ENCODE measurements around the gene NHEJ1. TPM values are rescaled to one million over a fixed set of nuclear protein-coding genes. Genes with fewer than 3 reads are reported as not detected.
"Not testable (repeated sequence)": the region's sequence is repeated elsewhere in the genome, so short reads cannot be mapped to it uniquely, and the experiment has no call there.

Gene NHEJ1
- polyA plus RNA-seq, 1 donor (not counting 4 experiments of a cell fraction or from before 2014, with no cell fraction given) = 13.1 TPM

- H3K36me3 ChIP-seq (ENCODE audit: control insufficient read depth in 2 of 2, extremely low read depth in 1 of 2, insufficient read depth in 2 of 2, low read length in 2 of 2) = peaks cover 7 to 13% of the 10 kb centered on the region in 2 experiments
- no peak overlapping the region for H2AFZ ChIP-seq (ENCODE audit: control insufficient read depth, low read length)
- FAIRE-seq (no peak), DNase-seq (ENCODE audit: low read depth, low spot score) (no peak)
- H4K20me1 ChIP-seq (ENCODE audit: control insufficient read depth, extremely low read depth, insufficient read depth, low read length) = no peaks in the 10 kb centered on the region
- no peak overlapping the region for H3K27ac ChIP-seq (ENCODE audit: control insufficient read depth, insufficient read depth, low read length)
- no peak overlapping the region for H3K4me3 ChIP-seq (ENCODE audit: control insufficient read depth in 2 of 3, extremely low read depth in 1 of 3, insufficient read depth in 2 of 3, low read depth in 1 of 3, low read length in 3 of 3)
- no peak overlapping the region for H3K9ac ChIP-seq (ENCODE audit: control insufficient read depth, extremely low read depth, insufficient read depth, low read length)
- H3K79me2 ChIP-seq (ENCODE audit: control insufficient read depth, insufficient read depth, low read length) = no peaks in the 10 kb centered on the region
- peaks cover 16% of the 10 kb centered on the region for H3K4me1 ChIP-seq (ENCODE audit: control insufficient read depth, extremely low read depth, insufficient read depth, low read length)
- dilution Hi-C loops (cut with MboI; ENCODE audit: extremely low pct_ligation_motif_present, low sequenced_read_pairs) = no loop called here
- no peaks in the 10 kb centered on the region for H3K27me3 ChIP-seq (ENCODE audit: control insufficient read depth, extremely low read depth, insufficient read depth, low read length)
- no peak overlapping the region for H3K4me2 ChIP-seq (ENCODE audit: control insufficient read depth, extremely low read depth, insufficient read depth, low read depth, low read length)
- no peaks in the 10 kb centered on the region for H3K9me3 ChIP-seq (ENCODE audit: control insufficient read depth, low read depth, low read length)
- TF ChIP-seq EZH2 (IDR thresholded peaks at IDR 0.05; ENCODE audit: low read length) = no peak
- no peak for TF ChIP-seq CTCF (optimal IDR thresholded peaks at IDR 0.05 in 1 of 3, IDR thresholded peaks at IDR 0.05 in 1 of 3, conservative IDR thresholded peaks at IDR 0.05 in 1 of 3; ENCODE audit: extremely low read depth in 1 of 3, insufficient read depth in 2 of 3, low read length in 3 of 3)
- no peaks in the 10 kb centered on the region for H3K9me1 ChIP-seq (ENCODE audit: control insufficient read depth, extremely low read depth, insufficient read depth, low read length)
Measured at GRCh38 chr2:219205165-219205538, 44.5 kb upstream of the NHEJ1 start.

DNA sequence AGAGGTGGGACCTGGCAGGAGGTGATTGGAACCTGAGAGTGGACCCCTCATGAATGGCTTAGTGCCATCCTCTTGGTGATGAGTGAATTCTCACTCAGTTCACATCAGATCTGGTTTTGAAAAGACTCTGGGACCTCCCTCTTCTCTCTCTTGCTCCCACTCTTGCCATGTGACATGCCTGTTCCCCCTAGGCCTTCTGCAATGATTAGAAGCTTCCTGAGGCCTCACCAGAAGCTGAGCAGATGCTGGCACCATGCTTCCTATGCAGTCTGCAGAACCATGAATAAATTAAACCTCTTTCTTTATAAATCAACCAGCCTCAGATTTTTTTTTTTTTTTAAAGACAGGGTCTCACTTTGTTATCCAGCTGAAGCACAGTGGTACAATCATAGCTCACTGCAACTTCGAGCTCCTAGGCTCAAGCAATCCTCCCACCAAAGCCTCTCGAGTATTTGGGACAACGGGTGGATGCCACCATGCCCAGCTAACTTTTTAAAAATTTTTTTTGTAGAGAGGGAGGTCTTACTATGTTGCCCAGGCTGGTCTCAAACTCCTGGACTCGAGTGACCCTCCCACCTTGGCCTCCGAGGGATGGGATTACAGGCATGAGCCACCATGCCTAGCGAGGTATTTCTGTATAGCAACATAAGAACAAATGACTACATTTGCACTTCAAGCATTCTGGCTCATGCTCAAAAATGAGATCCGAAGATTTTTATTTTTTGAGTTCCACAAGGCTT is 44.0 kb upstream of the NHEJ1 start:
- Histone ChIP-seq H3K4me3 (ENCODE audit: control insufficient read depth in 2 of 3, extremely low read depth in 1 of 3, insufficient read depth in 2 of 3, low read depth in 1 of 3, low read length in 3 of 3) (no peak overlapping the region), H3K9me1 (ENCODE audit: control insufficient read depth, extremely low read depth, insufficient read depth, low read length) (no peaks in the 10 kb centered on the region), H3K27me3 (ENCODE audit: control insufficient read depth, extremely low read depth, insufficient read depth, low read length) (no peaks in the 10 kb centered on the region), H2AFZ (ENCODE audit: control insufficient read depth, low read length) (no peak overlapping the region), H3K4me2 (ENCODE audit: control insufficient read depth, extremely low read depth, insufficient read depth, low read depth, low read length) (no peak overlapping the region), H3K9ac (ENCODE audit: control insufficient read depth, extremely low read depth, insufficient read depth, low read length) (no peak overlapping the region), H3K79me2 (ENCODE audit: control insufficient read depth, insufficient read depth, low read length) (no peaks in the 10 kb centered on the region), H3K9me3 (ENCODE audit: control insufficient read depth, low read depth, low read length) (no peaks in the 10 kb centered on the region), H3K4me1 (ENCODE audit: control insufficient read depth, extremely low read depth, insufficient read depth, low read length) (peaks cover 16% of the 10 kb centered on the region), H3K36me3 (ENCODE audit: control insufficient read depth in 2 of 2, extremely low read depth in 1 of 2, insufficient read depth in 2 of 2, low read length in 2 of 2) (peaks cover 7 to 13% of the 10 kb centered on the region in 2 experiments), H4K20me1 (ENCODE audit: control insufficient read depth, extremely low read depth, insufficient read depth, low read length) (no peaks in the 10 kb centered on the region), H3K27ac (ENCODE audit: control insufficient read depth, insufficient read depth, low read length) (no peak overlapping the region)
- dilution Hi-C loops (cut with MboI; ENCODE audit: extremely low pct_ligation_motif_present, low sequenced_read_pairs) = no loop called here
- no peak for DNase-seq (ENCODE audit: low read depth, low spot score)
- no peak for FAIRE-seq
- TF ChIP-seq EZH2 (IDR thresholded peaks at IDR 0.05; ENCODE audit: low read length) = no peak
- TF ChIP-seq CTCF (optimal IDR thresholded peaks at IDR 0.05 in 1 of 3, IDR thresholded peaks at IDR 0.05 in 1 of 3, conservative IDR thresholded peaks at IDR 0.05 in 1 of 3; ENCODE audit: extremely low read depth in 1 of 3, insufficient read depth in 2 of 3, low read length in 3 of 3) = no peak

- H3K9me1 ChIP-seq (ENCODE audit: control insufficient read depth, extremely low read depth, insufficient read depth, low read length); H3K36me3 ChIP-seq (ENCODE audit: control insufficient read depth in 2 of 2, extremely low read depth in 1 of 2, insufficient read depth in 2 of 2, low read length in 2 of 2); H3K27me3 ChIP-seq (ENCODE audit: control insufficient read depth, extremely low read depth, insufficient read depth, low read length); H3K9ac ChIP-seq (ENCODE audit: control insufficient read depth, extremely low read depth, insufficient read depth, low read length); H4K20me1 ChIP-seq (ENCODE audit: control insufficient read depth, extremely low read depth, insufficient read depth, low read length); H3K4me1 ChIP-seq (ENCODE audit: control insufficient read depth, extremely low read depth, insufficient read depth, low read length); DNase-seq (ENCODE audit: low read depth, low spot score); FAIRE-seq; H3K4me2 ChIP-seq (ENCODE audit: control insufficient read depth, extremely low read depth, insufficient read depth, low read depth, low read length); H2AFZ ChIP-seq (ENCODE audit: control insufficient read depth, low read length); dilution Hi-C loops (cut with MboI; ENCODE audit: extremely low pct_ligation_motif_present, low sequenced_read_pairs); H3K4me3 ChIP-seq (ENCODE audit: control insufficient read depth in 2 of 3, extremely low read depth in 1 of 3, insufficient read depth in 2 of 3, low read depth in 1 of 3, low read length in 3 of 3); H3K9me3 ChIP-seq (ENCODE audit: control insufficient read depth, low read depth, low read length); H3K27ac ChIP-seq (ENCODE audit: control insufficient read depth, insufficient read depth, low read length); H3K79me2 ChIP-seq (ENCODE audit: control insufficient read depth, insufficient read depth, low read length): not testable (repeated sequence)
Measured at GRCh38 chr2:219201331-219201730, 40.7 kb upstream of the NHEJ1 start.
